ENCODE results near the gene PRADC1.

DNA sequence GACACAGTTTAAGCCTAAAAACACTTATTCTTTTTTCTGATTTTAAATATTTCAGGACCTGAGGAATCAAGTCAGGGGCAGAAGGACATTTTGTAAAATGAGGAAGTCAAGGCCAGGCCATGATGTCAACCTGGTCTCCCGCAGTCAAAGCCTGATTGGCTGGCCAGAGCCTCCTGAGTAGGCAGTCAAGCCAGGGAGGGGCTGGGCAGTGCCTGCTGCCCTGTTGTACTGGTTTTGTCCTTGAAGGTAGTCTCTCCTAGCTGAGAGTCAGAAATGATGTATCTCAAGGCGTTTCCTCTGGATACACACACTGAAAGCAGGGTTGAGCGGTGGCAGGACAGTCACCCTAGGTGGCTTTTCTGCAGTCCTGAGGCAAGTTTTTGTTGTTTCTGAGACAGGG is 20.9 kb upstream of the PRADC1 start:
- TF ChIP-seq, protein P1, sequence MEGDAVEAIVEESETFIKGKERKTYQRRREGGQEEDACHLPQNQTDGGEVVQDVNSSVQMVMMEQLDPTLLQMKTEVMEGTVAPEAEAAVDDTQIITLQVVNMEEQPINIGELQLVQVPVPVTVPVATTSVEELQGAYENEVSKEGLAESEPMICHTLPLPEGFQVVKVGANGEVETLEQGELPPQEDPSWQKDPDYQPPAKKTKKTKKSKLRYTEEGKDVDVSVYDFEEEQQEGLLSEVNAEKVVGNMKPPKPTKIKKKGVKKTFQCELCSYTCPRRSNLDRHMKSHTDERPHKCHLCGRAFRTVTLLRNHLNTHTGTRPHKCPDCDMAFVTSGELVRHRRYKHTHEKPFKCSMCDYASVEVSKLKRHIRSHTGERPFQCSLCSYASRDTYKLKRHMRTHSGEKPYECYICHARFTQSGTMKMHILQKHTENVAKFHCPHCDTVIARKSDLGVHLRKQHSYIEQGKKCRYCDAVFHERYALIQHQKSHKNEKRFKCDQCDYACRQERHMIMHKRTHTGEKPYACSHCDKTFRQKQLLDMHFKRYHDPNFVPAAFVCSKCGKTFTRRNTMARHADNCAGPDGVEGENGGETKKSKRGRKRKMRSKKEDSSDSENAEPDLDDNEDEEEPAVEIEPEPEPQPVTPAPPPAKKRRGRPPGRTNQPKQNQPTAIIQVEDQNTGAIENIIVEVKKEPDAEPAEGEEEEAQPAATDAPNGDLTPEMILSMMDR (IDR thresholded peaks at IDR 0.05; ENCODE audit: borderline replicate concordance, extremely low read depth, low read length, poor library complexity, severe bottlenecking), result no peak
- TF ChIP-seq EZH2 (IDR thresholded peaks at IDR 0.05; ENCODE audit: borderline replicate concordance, low read depth, low read length, severe bottlenecking), result no peak

All from DND-41 (cell line).